GM12891 (cell line): Measurements from ENCODE around the gene LHFPL2.

Source experiments
- POLR2A ChIP-seq: IDR thresholded peaks from 2 replicates; pipeline ENCODE4 v1.6.1; 2011; ENCODE audit warnings: low read depth, low read length, control low read depth
- POLR2AphosphoS5 ChIP-seq: IDR thresholded peaks from 2 replicates; pipeline ENCODE4 v1.6.1; 2011; ENCODE audit warnings: low read depth, low read length, control low read depth
- TAF1 ChIP-seq: IDR thresholded peaks from 2 replicates; pipeline ENCODE4 v1.6.1; 2011; ENCODE audit warnings: low read depth, low read length, control low read depth

- TF ChIP-seq TAF1, result no peak
- no peak for TF ChIP-seq POLR2AphosphoS5
- no peak for TF ChIP-seq POLR2A
These were observed 181.4 kb downstream of the LHFPL2 start for GRCh38 chr5:78467140-78467539.
